Esophagus muscularis mucosa (tissue), 3 donors: ENCODE results near the gene ARHGEF37.
A peak's percentile ranks its signal among the peaks of the same experiment; 100 is the strongest.

Experiments used
- POLR2A ChIP-seq: fragments of 450-650 bp; IDR thresholded peaks from one replicate; pipeline ENCODE4 v1.6.1; 2017; ENCODE audit warnings: antibody characterized with exemption, moderate library complexity, mild to moderate bottlenecking, low read depth
- POLR2AphosphoS5 ChIP-seq, 2 donors: sonication (generic); formaldehyde crosslinking; IDR thresholded peaks; one replicate each; pipeline ENCODE4 v1.6.1; 2017; ENCODE audit warnings: antibody characterized with exemption in 2 of 2
- TF ChIP-seq, protein P1 (sequence below), 3 experiments: fragments of 200-600 bp in 2 of 3; fragments of 450-650 bp in 1 of 3; sonication (generic) in 2 of 3; IDR thresholded peaks; one replicate each; pipeline ENCODE4 v1.5.1; 2017 to 2019; ENCODE audit warnings: antibody characterized with exemption in 3 of 3, mild to moderate bottlenecking in 2 of 3, moderate library complexity in 1 of 3

DNA sequence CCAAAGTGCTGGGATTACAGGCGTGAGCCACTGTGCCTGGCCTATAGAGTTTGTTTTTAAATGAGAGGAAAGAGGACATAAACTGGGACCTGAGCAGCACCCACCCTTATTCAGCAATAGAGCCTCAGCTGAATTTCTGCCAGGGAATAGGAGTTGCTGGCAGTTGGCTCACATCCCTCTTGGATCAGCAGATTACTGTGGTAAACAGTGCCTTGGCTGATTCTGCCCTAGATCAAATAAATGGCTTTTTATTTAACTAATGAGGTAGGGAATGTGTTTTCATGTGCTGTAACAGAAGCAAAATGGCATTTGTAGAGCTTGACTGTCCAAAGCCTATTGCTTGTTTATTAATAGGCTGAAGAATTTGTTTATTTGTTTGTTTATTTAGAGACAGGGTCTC is 2.1 kb downstream of the ARHGEF37 start:
- TF ChIP-seq, protein P1, sequence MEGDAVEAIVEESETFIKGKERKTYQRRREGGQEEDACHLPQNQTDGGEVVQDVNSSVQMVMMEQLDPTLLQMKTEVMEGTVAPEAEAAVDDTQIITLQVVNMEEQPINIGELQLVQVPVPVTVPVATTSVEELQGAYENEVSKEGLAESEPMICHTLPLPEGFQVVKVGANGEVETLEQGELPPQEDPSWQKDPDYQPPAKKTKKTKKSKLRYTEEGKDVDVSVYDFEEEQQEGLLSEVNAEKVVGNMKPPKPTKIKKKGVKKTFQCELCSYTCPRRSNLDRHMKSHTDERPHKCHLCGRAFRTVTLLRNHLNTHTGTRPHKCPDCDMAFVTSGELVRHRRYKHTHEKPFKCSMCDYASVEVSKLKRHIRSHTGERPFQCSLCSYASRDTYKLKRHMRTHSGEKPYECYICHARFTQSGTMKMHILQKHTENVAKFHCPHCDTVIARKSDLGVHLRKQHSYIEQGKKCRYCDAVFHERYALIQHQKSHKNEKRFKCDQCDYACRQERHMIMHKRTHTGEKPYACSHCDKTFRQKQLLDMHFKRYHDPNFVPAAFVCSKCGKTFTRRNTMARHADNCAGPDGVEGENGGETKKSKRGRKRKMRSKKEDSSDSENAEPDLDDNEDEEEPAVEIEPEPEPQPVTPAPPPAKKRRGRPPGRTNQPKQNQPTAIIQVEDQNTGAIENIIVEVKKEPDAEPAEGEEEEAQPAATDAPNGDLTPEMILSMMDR (IDR thresholded peaks at IDR 0.05), result no peak
- TF ChIP-seq POLR2A, result no peak
- TF ChIP-seq POLR2AphosphoS5 (IDR thresholded peaks at IDR 0.05), result peak in 1 of 2 donors; percentile 44
